IPS-20b (cell line): Measurements from ENCODE around the gene TCF21.

Experiments used
- H3K27ac ChIP-seq: one replicate; pipeline ENCODE4 v1.5.1; 2013; ENCODE audit warnings: low read length
- H3K27me3 ChIP-seq: 2 replicates; pipeline ENCODE4 v1.6.1; 2013; ENCODE audit warnings: mild to moderate bottlenecking, low read length, inconsistent platforms; ENCODE audit not compliant: insufficient read depth
- H3K36me3 ChIP-seq: 2 replicates; pipeline ENCODE4 v1.6.1; 2013; ENCODE audit warnings: low read depth, mild to moderate bottlenecking, inconsistent platforms, low read length, moderate library complexity; ENCODE audit not compliant: insufficient read depth
- H3K4me1 ChIP-seq: 2 replicates; pipeline ENCODE4 v1.6.1; 2013; ENCODE audit warnings: mild to moderate bottlenecking, control low read depth, inconsistent platforms, low read length, moderate library complexity; ENCODE audit not compliant: insufficient read depth
- H3K4me3 ChIP-seq: 2 replicates; pipeline ENCODE4 v1.5.1; 2013; ENCODE audit warnings: mild to moderate bottlenecking, low read length, inconsistent platforms
- H3K9ac ChIP-seq: 2 replicates; pipeline ENCODE4 v1.6.1; 2013; ENCODE audit warnings: low read depth, mild to moderate bottlenecking, inconsistent platforms, low read length, moderate library complexity
- H3K9me3 ChIP-seq: 2 replicates; pipeline ENCODE4 v1.6.1; 2013; ENCODE audit warnings: mild to moderate bottlenecking, low read depth, low read length, inconsistent platforms; ENCODE audit not compliant: insufficient read depth

Gene TCF21

GRCh38 chr6:133890711-133891148 is 1.8 kb downstream of the TCF21 start:
- Histone ChIP-seq H3K4me3 (peak overlapping the region; percentile 62; the same call in 1 of the 2 replicates), H3K4me1 (peaks cover 11% of the 10 kb centered on the region; the same call in 1 of the 2 replicates), H3K36me3 (no peaks in the 10 kb centered on the region), H3K9ac (no peak overlapping the region), H3K9me3 (no peaks in the 10 kb centered on the region; the same call in 1 of the 2 replicates), H3K27me3 (peaks cover 100% of the 10 kb centered on the region), H3K27ac (no peak overlapping the region)

GRCh38 chr6:133891149-133891926 is 2.4 kb downstream of the TCF21 start:
- Histone ChIP-seq H3K9ac (no peak overlapping the region), H3K4me1 (peaks cover 11% of the 10 kb centered on the region; the same call in 1 of the 2 replicates), H3K27ac (no peak overlapping the region), H3K36me3 (no peaks in the 10 kb centered on the region), H3K9me3 (no peaks in the 10 kb centered on the region; the same call in 1 of the 2 replicates), H3K4me3 (peak overlapping the region; percentile 62), H3K27me3 (peaks cover 100% of the 10 kb centered on the region)

- peak overlapping the region; percentile 62 for H3K4me3 ChIP-seq
Measured at GRCh38 chr6:133891927-133892812, 3.3 kb downstream of the TCF21 start.

GRCh38 chr6:133892813-133893691 is 4.1 kb downstream of the TCF21 start:
- H3K27me3 ChIP-seq, result peaks cover 100% of the 10 kb centered on the region
- peak overlapping the region; percentile 49; the same call in 1 of the 2 replicates for H3K4me3 ChIP-seq
- no peaks in the 10 kb centered on the region; the same call in 1 of the 2 replicates for H3K9me3 ChIP-seq
- peaks cover 11% of the 10 kb centered on the region; the same call in 1 of the 2 replicates for H3K4me1 ChIP-seq
- no peak overlapping the region for H3K27ac ChIP-seq
- H3K9ac ChIP-seq, result no peak overlapping the region
- no peaks in the 10 kb centered on the region for H3K36me3 ChIP-seq

More at GRCh38 chr6:133891927-133892812, 3.3 kb downstream of the TCF21 start:
- Histone ChIP-seq H3K4me1 (peaks cover 11% of the 10 kb centered on the region; the same call in 1 of the 2 replicates), H3K36me3 (no peaks in the 10 kb centered on the region), H3K27me3 (peaks cover 100% of the 10 kb centered on the region), H3K9me3 (no peaks in the 10 kb centered on the region; the same call in 1 of the 2 replicates), H3K27ac (no peak overlapping the region), H3K9ac (no peak overlapping the region)

GRCh38 chr6:133893946-133894345 is 5.0 kb downstream of the TCF21 start:
- no peaks in the 10 kb centered on the region for H3K36me3 ChIP-seq
- no peaks in the 10 kb centered on the region; the same call in 1 of the 2 replicates for H3K9me3 ChIP-seq
- no peak overlapping the region for H3K4me3 ChIP-seq
- H3K4me1 ChIP-seq, result peaks cover 6% of the 10 kb centered on the region; the same call in 1 of the 2 replicates
- H3K27me3 ChIP-seq, result peaks cover 100% of the 10 kb centered on the region
- no peak overlapping the region for H3K27ac ChIP-seq
- H3K9ac ChIP-seq, result no peak overlapping the region

- Histone ChIP-seq H3K27me3 (peaks cover 98% of the 10 kb centered on the region), H3K9me3 (no peaks in the 10 kb centered on the region; the same call in 1 of the 2 replicates), H3K4me1 (peaks cover 6% of the 10 kb centered on the region; the same call in 1 of the 2 replicates), H3K9ac (no peak overlapping the region), H3K36me3 (no peaks in the 10 kb centered on the region), H3K4me3 (no peak overlapping the region), H3K27ac (no peak overlapping the region)
Measured at GRCh38 chr6:133894369-133894768, 5.5 kb downstream of the TCF21 start.

GRCh38 chr6:133894795-133895358 is 6.0 kb downstream of the TCF21 start:
- Histone ChIP-seq H3K9me3 (no peaks in the 10 kb centered on the region; the same call in 1 of the 2 replicates), H3K27me3 (peaks cover 93% of the 10 kb centered on the region), H3K4me1 (peaks cover 6% of the 10 kb centered on the region; the same call in 1 of the 2 replicates), H3K27ac (no peak overlapping the region), H3K9ac (no peak overlapping the region), H3K4me3 (no peak overlapping the region), H3K36me3 (no peaks in the 10 kb centered on the region)

- no peak overlapping the region for H3K9ac ChIP-seq
- peak overlapping the region; percentile 64 for H3K4me3 ChIP-seq
- H3K27me3 ChIP-seq, result peaks cover 84% of the 10 kb centered on the region
- H3K9me3 ChIP-seq, result no peaks in the 10 kb centered on the region; the same call in 1 of the 2 replicates
- no peaks in the 10 kb centered on the region for H3K36me3 ChIP-seq
- peaks cover 1% of the 10 kb centered on the region; the same call in 1 of the 2 replicates for H3K4me1 ChIP-seq
- H3K27ac ChIP-seq, result no peak overlapping the region
Measured at GRCh38 chr6:133895573-133896343, 6.8 kb downstream of the TCF21 start.

GRCh38 chr6:133896344-133896721 is 7.4 kb downstream of the TCF21 start:
- H3K27me3 ChIP-seq, result peaks cover 79% of the 10 kb centered on the region
- no peak overlapping the region for H3K9ac ChIP-seq
- peak overlapping the region; percentile 64 for H3K4me3 ChIP-seq
- H3K4me1 ChIP-seq, result no peaks in the 10 kb centered on the region; the same call in 1 of the 2 replicates
- no peak overlapping the region for H3K27ac ChIP-seq
- no peaks in the 10 kb centered on the region; the same call in 1 of the 2 replicates for H3K9me3 ChIP-seq
- H3K36me3 ChIP-seq, result no peaks in the 10 kb centered on the region

GRCh38 chr6:133898263-133898662 is 9.3 kb downstream of the TCF21 start:
- Histone ChIP-seq H3K27me3 (peaks cover 59% of the 10 kb centered on the region), H3K9ac (no peak overlapping the region), H3K9me3 (no peaks in the 10 kb centered on the region; the same call in 1 of the 2 replicates), H3K27ac (no peak overlapping the region), H3K36me3 (no peaks in the 10 kb centered on the region), H3K4me3 (no peak overlapping the region), H3K4me1 (no peaks in the 10 kb centered on the region; the same call in 1 of the 2 replicates)
